ENCODE data around the gene TFCP2L1. TPM values are rescaled to one million over a fixed set of nuclear protein-coding genes. Genes with fewer than 3 reads are reported as not detected.

The TFCP2L1 gene
- total and polyA plus RNA-seq, 12 donors, result 0.02 to 0.60 (median 0.14) TPM; not detected in 1

DNA sequence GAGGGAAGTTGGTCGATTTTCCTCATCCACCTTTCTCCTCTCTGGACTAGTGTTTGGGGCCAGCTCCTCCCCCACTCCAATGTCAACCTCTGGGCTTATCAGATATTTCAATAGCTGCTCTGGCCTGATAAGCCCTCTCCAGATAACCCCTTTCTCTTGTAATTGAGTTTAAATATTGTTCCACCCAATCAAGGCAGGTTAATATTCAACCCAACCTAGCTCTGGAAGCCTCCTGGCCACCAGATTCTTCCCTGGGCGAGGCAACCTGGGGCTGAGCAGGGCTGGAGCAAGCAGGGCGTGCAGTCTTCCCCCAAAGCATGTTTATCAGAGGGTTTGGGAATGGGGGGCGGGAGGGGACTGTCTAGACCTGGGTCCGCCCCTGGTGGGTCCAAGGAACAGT is 73.8 kb downstream of the TFCP2L1 start:
- 73 to 80% methylated on average over 5 of the region's 5 CpGs for whole genome bisulfite sequencing, 2 donors

DNA sequence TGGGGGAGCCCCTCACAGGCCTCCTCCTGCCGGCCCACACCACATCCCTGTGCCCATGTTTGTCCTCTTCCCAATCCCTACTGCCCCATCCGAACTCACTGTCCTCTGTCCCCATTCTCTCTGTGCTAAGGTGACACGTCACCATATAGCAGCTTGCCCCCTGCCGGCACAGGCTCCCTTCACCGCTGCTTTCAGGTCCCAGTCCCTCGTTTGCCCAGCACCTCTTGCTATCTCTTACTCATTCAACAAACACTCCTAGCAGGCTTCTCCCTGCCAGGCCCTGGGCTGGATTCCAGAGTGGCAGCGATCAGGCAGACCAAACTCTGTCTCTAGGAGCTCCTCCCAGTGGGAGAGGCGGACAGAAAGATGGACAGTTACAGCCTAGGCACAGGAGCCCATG is 74.3 kb downstream of the TFCP2L1 start:
- Histone ChIP-seq H3K27me3 (peaks cover 0 to 4% (median 0%) of the 10 kb centered on the region in 7 donors), H3K9me3 (no peaks in the 10 kb centered on the region), H3K4me1 (no peaks in the 10 kb centered on the region), H3K36me3 (no peaks in the 10 kb centered on the region), H3K4me3 (no peak overlapping the region), H3K27ac (no peak overlapping the region)
- DNase-seq, result peak in 1 of 2 donors; percentile 32
- TF ChIP-seq, protein P1, sequence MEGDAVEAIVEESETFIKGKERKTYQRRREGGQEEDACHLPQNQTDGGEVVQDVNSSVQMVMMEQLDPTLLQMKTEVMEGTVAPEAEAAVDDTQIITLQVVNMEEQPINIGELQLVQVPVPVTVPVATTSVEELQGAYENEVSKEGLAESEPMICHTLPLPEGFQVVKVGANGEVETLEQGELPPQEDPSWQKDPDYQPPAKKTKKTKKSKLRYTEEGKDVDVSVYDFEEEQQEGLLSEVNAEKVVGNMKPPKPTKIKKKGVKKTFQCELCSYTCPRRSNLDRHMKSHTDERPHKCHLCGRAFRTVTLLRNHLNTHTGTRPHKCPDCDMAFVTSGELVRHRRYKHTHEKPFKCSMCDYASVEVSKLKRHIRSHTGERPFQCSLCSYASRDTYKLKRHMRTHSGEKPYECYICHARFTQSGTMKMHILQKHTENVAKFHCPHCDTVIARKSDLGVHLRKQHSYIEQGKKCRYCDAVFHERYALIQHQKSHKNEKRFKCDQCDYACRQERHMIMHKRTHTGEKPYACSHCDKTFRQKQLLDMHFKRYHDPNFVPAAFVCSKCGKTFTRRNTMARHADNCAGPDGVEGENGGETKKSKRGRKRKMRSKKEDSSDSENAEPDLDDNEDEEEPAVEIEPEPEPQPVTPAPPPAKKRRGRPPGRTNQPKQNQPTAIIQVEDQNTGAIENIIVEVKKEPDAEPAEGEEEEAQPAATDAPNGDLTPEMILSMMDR (IDR thresholded peaks at IDR 0.05), result no peak
- intact Hi-C loops (cut with DNase I), result no loop called here
- WGBS, 2 donors, result 58 to 73% methylated on average over 8 of the region's 8 CpGs
- peak in 5 of 8 donors; percentile 41 to 75 (median 58) for ATAC-seq

More for the DNA sequence above, 73.8 kb downstream of the TFCP2L1 start:
- no peaks in the 10 kb centered on the region for H3K4me1 ChIP-seq
- H3K4me3 ChIP-seq, result no peak overlapping the region
- ATAC-seq, result no peak
- no peak for DNase-seq
- intact Hi-C loops (cut with DNase I), result no loop called here
- no peak overlapping the region for H3K27ac ChIP-seq
- H3K27me3 ChIP-seq, result peaks cover 0 to 4% (median 0%) of the 10 kb centered on the region in 7 donors
- H3K36me3 ChIP-seq, result no peaks in the 10 kb centered on the region
- TF ChIP-seq, protein P1 (IDR thresholded peaks at IDR 0.05), result no peak
- H3K9me3 ChIP-seq, result no peaks in the 10 kb centered on the region

DNA sequence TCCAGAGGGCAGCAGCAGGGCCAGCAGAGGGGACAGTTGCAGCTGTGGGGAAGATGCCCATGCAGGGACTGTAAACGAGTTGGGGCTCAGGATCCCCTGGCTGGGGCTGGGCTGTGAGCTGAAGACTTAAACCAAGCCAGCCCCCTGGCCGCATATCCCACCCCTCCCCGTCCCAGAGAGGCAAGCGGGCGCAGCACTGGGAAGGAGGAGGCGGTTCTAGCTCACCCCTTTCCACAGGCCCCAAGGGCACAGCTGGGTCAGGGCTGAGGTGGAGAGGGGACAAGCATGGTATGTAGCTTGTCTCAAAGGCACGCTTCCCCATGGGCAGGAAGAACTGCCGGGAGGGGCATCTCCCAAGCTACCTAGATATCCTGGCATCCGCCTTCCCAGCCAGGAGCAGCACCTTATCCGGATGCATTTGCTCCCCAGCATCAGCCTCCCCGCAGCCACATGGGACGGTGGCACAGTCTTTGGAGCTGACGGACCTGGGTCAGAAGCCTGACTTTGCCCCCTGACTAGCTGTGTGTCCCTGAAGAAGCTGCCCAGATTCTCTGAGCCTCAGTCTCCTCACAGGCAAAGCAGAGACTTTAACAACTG is 75.9 kb downstream of the TFCP2L1 start:
- DNase-seq (no peak), ATAC-seq (no peak)
- H3K4me3 ChIP-seq, result no peak overlapping the region
- TF ChIP-seq, protein P1 (IDR thresholded peaks at IDR 0.05), result no peak
- H3K27ac ChIP-seq, result no peak overlapping the region
- H3K9me3 ChIP-seq, result no peaks in the 10 kb centered on the region
- peaks cover 0 to 4% (median 0%) of the 10 kb centered on the region in 7 donors for H3K27me3 ChIP-seq
- no peaks in the 10 kb centered on the region for H3K36me3 ChIP-seq
- WGBS, 2 donors, result 83% methylated on average over 13 of the region's 13 CpGs
- intact Hi-C loops (cut with DNase I), result no loop called here
- no peaks in the 10 kb centered on the region for H3K4me1 ChIP-seq

DNA sequence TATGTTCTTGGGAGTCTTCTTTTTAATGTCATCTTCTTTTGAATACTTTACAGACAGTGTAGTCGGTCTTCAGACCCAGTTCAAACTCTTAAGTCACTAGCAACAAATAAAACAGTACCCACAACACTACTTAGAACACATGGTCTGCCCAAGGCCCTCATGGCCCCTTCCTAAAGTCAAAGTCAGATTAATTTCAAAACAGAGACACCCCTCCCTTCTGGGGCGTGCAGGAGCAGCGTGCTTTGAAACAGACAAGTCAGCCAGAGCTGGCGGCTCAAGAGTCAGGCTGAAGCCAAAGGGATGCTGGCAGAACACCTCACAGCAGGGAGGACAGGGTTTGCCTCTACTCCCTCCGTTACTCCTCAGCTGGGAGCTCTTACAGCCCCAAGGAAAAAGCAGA is 77.5 kb downstream of the TFCP2L1 start:
- DNase-seq, result no peak
- intact Hi-C loops (cut with DNase I), result no loop called here
- TF ChIP-seq, protein P1 (IDR thresholded peaks at IDR 0.05), result no peak
- no peak overlapping the region for H3K4me3 ChIP-seq
- no peak for ATAC-seq
- no peaks in the 10 kb centered on the region for H3K4me1 ChIP-seq
- peaks cover 0 to under 1% (median 0%) of the 10 kb centered on the region in 7 donors for H3K27me3 ChIP-seq
- 87% methylated on average over 5 of the region's 5 CpGs for WGBS, 2 donors
- no peaks in the 10 kb centered on the region for H3K9me3 ChIP-seq
- H3K36me3 ChIP-seq, result no peaks in the 10 kb centered on the region
- no peak overlapping the region for H3K27ac ChIP-seq
